Upper lobe of left lung (tissue), 6 donors: Measurements from ENCODE around the gene TXNDC17. TPM values are rescaled to one million over a fixed set of nuclear protein-coding genes. Genes with fewer than 3 reads are reported as not detected.

Experiments
- ATAC-seq, 2 donors: fragments of 200-7000 bp; cut with Tn5 transposase; one replicate each; pipeline ENCODE4 v1.9.1; 2022; ENCODE audit warnings: mild to moderate bottlenecking in 2 of 2, moderate library complexity in 2 of 2; ENCODE audit not compliant: low FRiP score in 2 of 2
- DNase-seq, 2 donors: peaks; one replicate each; pipeline ENCODE4 v3.0.0-alpha.2; 2019 to 2020
- H3K27ac ChIP-seq, 4 donors: fragments of 200-600 bp; sonication (generic); one replicate each; pipeline ENCODE4 v1.5.1; 2016 to 2019
- H3K27me3 ChIP-seq, 4 donors: fragments of 200-600 bp; sonication (generic); one replicate each; pipeline ENCODE4 v1.5.1; 2017 to 2019
- H3K36me3 ChIP-seq, 4 donors: fragments of 200-600 bp; sonication (generic); one replicate each; pipeline ENCODE4 v1.5.1; 2016 to 2019
- H3K4me1 ChIP-seq, 4 donors: fragments of 200-600 bp; sonication (generic); one replicate each; pipeline ENCODE4 v1.5.1; 2018 to 2019
- H3K4me3 ChIP-seq, 4 donors: fragments of 200-600 bp; sonication (generic); one replicate each; pipeline ENCODE4 v1.5.1; 2017 to 2019; ENCODE audit warnings: mild to moderate bottlenecking in 2 of 4, moderate library complexity in 1 of 4
- H3K9me3 ChIP-seq, 4 donors: fragments of 200-600 bp; sonication (generic); one replicate each; pipeline ENCODE4 v1.5.1; 2018 to 2019
- EP300 ChIP-seq, 4 donors: sonication (generic); formaldehyde crosslinking; IDR thresholded peaks; one replicate each; pipeline ENCODE4 v1.5.1; 2017; ENCODE audit warnings: antibody characterized with exemption in 4 of 4, control low read depth in 2 of 4
- POLR2A ChIP-seq, 4 donors: fragments of 450-650 bp; IDR thresholded peaks; one replicate each; pipeline ENCODE4 v1.5.1; 2016 to 2017; ENCODE audit warnings: antibody characterized with exemption in 4 of 4, mild to moderate bottlenecking in 2 of 4
- POLR2AphosphoS5 ChIP-seq, 2 donors: sonication (generic); formaldehyde crosslinking; IDR thresholded peaks; one replicate each; pipeline ENCODE4 v1.5.1; 2017; ENCODE audit warnings: antibody characterized with exemption in 2 of 2
- WGBS, 2 donors: methylation state at CpG; one replicate each; pipeline ENCODE4 v1.1.5; 2017 to 2018; 5-methylcytosine and 5-hydroxymethylcytosine counted together
- total RNA-seq, 6 donors: library from RNA; depleted of rRNA in 4 of 6; stranded (reverse); fragments of >200 nt in 4 of 6; gene quantifications; one replicate each; pipeline versions ENCODE4 v1.1.0 to v1.2.1, GENCODE V29; 2016 to 2021
- TF ChIP-seq, protein P1 (sequence below), 6 experiments: fragments of 450-650 bp in 4 of 6; fragments of 200-600 bp in 2 of 6; sonication (generic) in 2 of 6; IDR thresholded peaks; one replicate each; pipeline ENCODE4 v1.5.1; 2016 to 2019; ENCODE audit warnings: antibody characterized with exemption in 6 of 6
- donor health status: DM: no; HTN: no; CAD: no; lungs with moderate emphysema.
- donor health status: DM: no; HTN: yes; CAD: no; lungs with severe emphysema.

TXNDC17 gene
- total RNA-seq, 6 donors from 2014 or later: 36.7 to 176 (median 67.0) TPM

GRCh38 chr17:6623941-6624340 lies 16.9 kb upstream of the TXNDC17 start:
- no peaks in the 10 kb centered on the region for H3K27me3 ChIP-seq
- DNase-seq: no peak
- WGBS, 2 donors: 94 to 96% methylated on average over 3 of the region's 3 CpGs
- H3K4me1 ChIP-seq: no peaks in the 10 kb centered on the region
- no peaks in the 10 kb centered on the region for H3K9me3 ChIP-seq
- ATAC-seq: no peak
- TF ChIP-seq POLR2A (IDR thresholded peaks at IDR 0.05) (no peak), EP300 (IDR thresholded peaks at IDR 0.05) (no peak), POLR2AphosphoS5 (IDR thresholded peaks at IDR 0.05) (no peak)
- TF ChIP-seq, protein P1, sequence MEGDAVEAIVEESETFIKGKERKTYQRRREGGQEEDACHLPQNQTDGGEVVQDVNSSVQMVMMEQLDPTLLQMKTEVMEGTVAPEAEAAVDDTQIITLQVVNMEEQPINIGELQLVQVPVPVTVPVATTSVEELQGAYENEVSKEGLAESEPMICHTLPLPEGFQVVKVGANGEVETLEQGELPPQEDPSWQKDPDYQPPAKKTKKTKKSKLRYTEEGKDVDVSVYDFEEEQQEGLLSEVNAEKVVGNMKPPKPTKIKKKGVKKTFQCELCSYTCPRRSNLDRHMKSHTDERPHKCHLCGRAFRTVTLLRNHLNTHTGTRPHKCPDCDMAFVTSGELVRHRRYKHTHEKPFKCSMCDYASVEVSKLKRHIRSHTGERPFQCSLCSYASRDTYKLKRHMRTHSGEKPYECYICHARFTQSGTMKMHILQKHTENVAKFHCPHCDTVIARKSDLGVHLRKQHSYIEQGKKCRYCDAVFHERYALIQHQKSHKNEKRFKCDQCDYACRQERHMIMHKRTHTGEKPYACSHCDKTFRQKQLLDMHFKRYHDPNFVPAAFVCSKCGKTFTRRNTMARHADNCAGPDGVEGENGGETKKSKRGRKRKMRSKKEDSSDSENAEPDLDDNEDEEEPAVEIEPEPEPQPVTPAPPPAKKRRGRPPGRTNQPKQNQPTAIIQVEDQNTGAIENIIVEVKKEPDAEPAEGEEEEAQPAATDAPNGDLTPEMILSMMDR (IDR thresholded peaks at IDR 0.05): no peak
- H3K4me3 ChIP-seq: no peak overlapping the region
- peaks cover 0 to 73% (median 29%) of the 10 kb centered on the region in 4 donors for H3K36me3 ChIP-seq
- H3K27ac ChIP-seq: no peak overlapping the region

DNA sequence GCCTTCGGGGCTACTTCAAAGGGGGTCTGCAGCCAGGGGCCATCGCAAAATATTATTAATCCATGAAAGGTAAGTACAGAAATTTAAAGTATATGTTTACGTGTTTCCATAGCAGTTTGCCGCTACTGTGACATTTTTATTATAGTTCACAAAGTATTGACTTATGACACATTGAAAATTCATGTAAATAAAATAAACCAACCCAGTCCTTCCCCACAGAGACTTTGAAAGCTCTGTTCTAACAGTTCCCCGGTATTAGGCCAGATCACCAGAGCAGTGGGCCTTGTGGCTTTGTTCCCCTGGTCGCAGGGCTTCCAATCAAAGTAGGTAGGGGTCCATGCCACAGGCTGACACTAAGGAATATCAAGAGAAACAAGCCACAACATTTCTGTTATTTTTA lies 14.2 kb upstream of the TXNDC17 start:
- no peaks in the 10 kb centered on the region for H3K27me3 ChIP-seq
- H3K36me3 ChIP-seq: peaks cover 0 to 78% (median 31%) of the 10 kb centered on the region in 4 donors
- DNase-seq (no peak), ATAC-seq (no peak)
- no peaks in the 10 kb centered on the region for H3K9me3 ChIP-seq
- TF ChIP-seq POLR2AphosphoS5 (IDR thresholded peaks at IDR 0.05) (no peak), EP300 (IDR thresholded peaks at IDR 0.05) (no peak), POLR2A (IDR thresholded peaks at IDR 0.05) (no peak)
- TF ChIP-seq, protein P1 (IDR thresholded peaks at IDR 0.05): no peak
- H3K27ac ChIP-seq: no peak overlapping the region
- 99% methylated on average over 6 of the region's 6 CpGs for WGBS, 2 donors
- no peak overlapping the region for H3K4me3 ChIP-seq
- no peaks in the 10 kb centered on the region for H3K4me1 ChIP-seq

DNA sequence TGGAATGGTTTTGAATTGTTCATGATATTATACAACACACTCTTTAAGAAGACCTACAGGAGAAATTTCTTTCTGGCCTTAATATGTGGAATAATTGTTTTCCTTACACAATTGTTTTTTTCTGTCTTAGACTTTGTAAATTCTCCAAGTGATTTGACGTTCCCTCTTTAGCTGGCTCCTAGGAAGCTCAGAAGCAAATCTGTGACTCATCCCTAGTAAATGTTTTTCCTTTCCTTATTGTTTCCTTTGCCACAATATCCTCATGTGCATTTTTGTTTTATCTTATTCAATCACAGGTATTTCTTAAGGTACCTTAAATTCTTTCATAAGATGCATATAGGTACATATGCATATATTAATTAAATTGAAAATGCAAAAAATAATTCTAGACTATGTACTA lies 13.8 kb upstream of the TXNDC17 start:
- no peak for ATAC-seq
- DNase-seq: no peak
- H3K36me3 ChIP-seq: peaks cover 0 to 78% (median 30%) of the 10 kb centered on the region in 4 donors

GRCh38 chr17:6630390-6630789 lies 10.5 kb upstream of the TXNDC17 start:
- Histone ChIP-seq H3K27me3 (no peaks in the 10 kb centered on the region), H3K4me3 (no peak overlapping the region), H3K9me3 (no peaks in the 10 kb centered on the region), H3K36me3 (peaks cover 0 to 77% (median 41%) of the 10 kb centered on the region in 4 donors), H3K27ac (no peak overlapping the region), H3K4me1 (no peaks in the 10 kb centered on the region)
- WGBS, 2 donors: 96 to 98% methylated on average over 1 of the region's 1 CpG
- TF ChIP-seq EP300 (IDR thresholded peaks at IDR 0.05): no peak
- no peak for DNase-seq
- no peak for ATAC-seq

More for the DNA sequence above, 13.8 kb upstream of the TXNDC17 start:
- Histone ChIP-seq H3K27ac (no peak overlapping the region), H3K9me3 (no peaks in the 10 kb centered on the region), H3K4me1 (no peaks in the 10 kb centered on the region), H3K27me3 (no peaks in the 10 kb centered on the region), H3K4me3 (no peak overlapping the region)
- TF ChIP-seq, protein P1 (IDR thresholded peaks at IDR 0.05): no peak
- TF ChIP-seq EP300 (IDR thresholded peaks at IDR 0.05): no peak
- no peak for TF ChIP-seq POLR2AphosphoS5 (IDR thresholded peaks at IDR 0.05)
- TF ChIP-seq POLR2A (IDR thresholded peaks at IDR 0.05): no peak
- WGBS, 2 donors: 85 to 92% methylated on average over 1 of the region's 1 CpG

GRCh38 chr17:6632530-6632929 lies 8.3 kb upstream of the TXNDC17 start:
- ATAC-seq: no peak

More at GRCh38 chr17:6632530-6632929, 8.3 kb upstream of the TXNDC17 start:
- Histone ChIP-seq H3K27me3 (no peaks in the 10 kb centered on the region), H3K9me3 (no peaks in the 10 kb centered on the region), H3K36me3 (peaks cover 0 to 67% (median 32%) of the 10 kb centered on the region in 4 donors), H3K4me1 (peaks cover 0 to 5% (median 0%) of the 10 kb centered on the region in 4 donors), H3K27ac (no peak overlapping the region), H3K4me3 (no peak overlapping the region)
- TF ChIP-seq, protein P1 (IDR thresholded peaks at IDR 0.05): no peak
- TF ChIP-seq POLR2AphosphoS5 (IDR thresholded peaks at IDR 0.05): no peak
- no peak for DNase-seq
